A549 treated with DMSO at 1 μM for 4 hours (cell line): ENCODE results near the gene ATP4B. TPM values are rescaled to one million over a fixed set of nuclear protein-coding genes. Genes with fewer than 3 reads are reported as not detected.

Experiments
- total RNA-seq: library from RNA; stranded (reverse); fragments of 200-300 nt; extraction: Qiagen RNA extraction; gene quantifications from 5 replicates; pipeline ENCODE4 v1.2.3, GENCODE V29; 2022; ENCODE audit warnings: low read depth

ATP4B gene
- total RNA-seq, result not detected in 5 replicates

GRCh38 chr13:113657851-113658741, at the start of gene ATP4B:
ATP4B (minus strand) TSS chr13:113658198; CDS start chr13:113658144, 54 bp downstream.

GRCh38 chr13:113666951-113667701, 9.1 kb upstream of the ATP4B start, which contains the start of gene GRK1:
GRK1 (plus strand) TSS chr13:113667219; CDS start chr13:113667387, 168 bp downstream.

Other genes starting within 250 kb of the ATP4B start
- 10.7 to 15.5 TPM (median 12.6 TPM) in 5 replicates for gene ADPRHL1, start 204.7 kb downstream of the ATP4B start, total RNA-seq
- gene DCUN1D2, start 167.5 kb downstream of the ATP4B start, total RNA-seq, result 9.0 to 11.1 TPM (median 10.1 TPM) in 5 replicates
- 99.4 to 116 TPM (median 107 TPM) in 5 replicates for gene TFDP1, start 73.4 kb downstream of the ATP4B start, total RNA-seq
- gene GRK1, start 9.0 kb upstream of the ATP4B start, total RNA-seq, result 0.02 TPM in 1 of 5 replicates, not detected in the others
- gene TMEM255B, start 101.0 kb upstream of the ATP4B start, total RNA-seq, result 0.65 to 1.0 TPM (median 0.70 TPM) in 5 replicates
- 6.4 to 8.0 TPM (median 7.2 TPM) in 5 replicates for gene GAS6, start 205.9 kb upstream of the ATP4B start, total RNA-seq